Stimulated activated CD4-positive, alpha-beta T cell treated with anti-CD3 and anti-CD28 coated beads, Interleukin-4, amount 100 ng/mL, for 4 hours (primary cell): Measurements from ENCODE around the gene ELFN2.

Experiments used
- DNase-seq, 2 experiments: peaks; one replicate each; pipeline ENCODE4 v3.0.0-alpha.2; 2020

The ELFN2 gene

GRCh38 chr22:37379722-37380121 lies 47.6 kb downstream of the ELFN2 start:
- no peak for DNase-seq

GRCh38 chr22:37379085-37379484 lies 48.2 kb downstream of the ELFN2 start:
- DNase-seq: no peak

- DNase-seq: no peak
Observed at GRCh38 chr22:37378642-37379058, 48.6 kb downstream of the ELFN2 start.

- no peak for DNase-seq
Observed at GRCh38 chr22:37377927-37378326, 49.4 kb downstream of the ELFN2 start.

- DNase-seq: no peak
Observed at GRCh38 chr22:37377138-37377537, 50.1 kb downstream of the ELFN2 start.

GRCh38 chr22:37376643-37377042 lies 50.6 kb downstream of the ELFN2 start:
- no peak for DNase-seq

GRCh38 chr22:37375801-37376200 lies 51.5 kb downstream of the ELFN2 start:
- no peak for DNase-seq

- DNase-seq: no peak
Observed at GRCh38 chr22:37374571-37374970, 52.7 kb downstream of the ELFN2 start.

GRCh38 chr22:37373451-37373850 lies 53.8 kb downstream of the ELFN2 start:
- DNase-seq: no peak

- no peak for DNase-seq
Observed at GRCh38 chr22:37371911-37372310, 55.4 kb downstream of the ELFN2 start.

- DNase-seq: no peak
Observed at GRCh38 chr22:37371491-37371890, 55.8 kb downstream of the ELFN2 start.

- no peak for DNase-seq
Observed at GRCh38 chr22:37370306-37370979, 56.8 kb downstream of the ELFN2 start.

- DNase-seq: no peak
Observed at GRCh38 chr22:37369483-37369882, 57.8 kb downstream of the ELFN2 start.

GRCh38 chr22:37368058-37368457 lies 59.2 kb downstream of the ELFN2 start:
- no peak for DNase-seq

GRCh38 chr22:37366601-37367000 lies 60.7 kb downstream of the ELFN2 start:
- no peak for DNase-seq

GRCh38 chr22:37365950-37366349 lies 61.3 kb downstream of the ELFN2 start:
- DNase-seq: no peak

- no peak for DNase-seq
Observed at GRCh38 chr22:37363261-37363992, 63.9 kb downstream of the ELFN2 start.

- DNase-seq: no peak
Observed at GRCh38 chr22:37362621-37363020, 64.7 kb downstream of the ELFN2 start.

- no peak for DNase-seq
Observed at GRCh38 chr22:37358917-37359316, 68.4 kb downstream of the ELFN2 start.

- no peak for DNase-seq
Observed at GRCh38 chr22:37358386-37358785, 68.9 kb downstream of the ELFN2 start.

GRCh38 chr22:37357446-37358075 lies 69.7 kb downstream of the ELFN2 start:
- no peak for DNase-seq

GRCh38 chr22:37356922-37357321 lies 70.4 kb downstream of the ELFN2 start:
- DNase-seq: no peak

GRCh38 chr22:37355174-37355573 lies 72.1 kb downstream of the ELFN2 start:
- DNase-seq: no peak

- no peak for DNase-seq
Observed at GRCh38 chr22:37354670-37355069, 72.6 kb downstream of the ELFN2 start.
